RCC 7860 (cell line): Measurements from ENCODE around the gene MAML2.

Experiments used
- DNase-seq: peaks from one replicate; pipeline ENCODE4 v3.0.0-alpha.2; 2015; ENCODE audit warnings: low spot score
- FAIRE-seq: peaks from 2 replicates; lab custom pipeline; 2012; peaks lifted over from hg19 to GRCh38; lab: Jason Lieb, UNC

The MAML2 gene

DNA sequence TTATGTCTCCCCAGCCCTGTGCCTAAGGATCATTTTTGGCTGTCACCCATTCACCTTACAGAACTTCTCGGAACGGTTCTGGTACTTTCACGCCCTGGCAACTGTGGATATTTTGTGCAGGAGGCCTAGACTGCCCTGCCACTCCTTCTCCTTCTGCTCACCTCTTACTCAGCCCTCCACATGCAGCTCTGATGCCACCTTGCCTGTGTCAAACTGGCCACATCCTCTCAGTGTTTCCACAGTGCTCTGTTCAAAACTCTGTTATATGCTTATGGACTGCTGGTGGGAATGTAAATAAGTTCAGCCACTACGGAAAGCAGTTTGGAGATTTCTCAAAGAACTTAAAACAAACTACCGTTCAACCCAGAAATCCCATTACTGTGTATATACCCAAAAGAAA is 318.3 kb downstream of the MAML2 start:
- DNase-seq = no peak
- no peak for FAIRE-seq

DNA sequence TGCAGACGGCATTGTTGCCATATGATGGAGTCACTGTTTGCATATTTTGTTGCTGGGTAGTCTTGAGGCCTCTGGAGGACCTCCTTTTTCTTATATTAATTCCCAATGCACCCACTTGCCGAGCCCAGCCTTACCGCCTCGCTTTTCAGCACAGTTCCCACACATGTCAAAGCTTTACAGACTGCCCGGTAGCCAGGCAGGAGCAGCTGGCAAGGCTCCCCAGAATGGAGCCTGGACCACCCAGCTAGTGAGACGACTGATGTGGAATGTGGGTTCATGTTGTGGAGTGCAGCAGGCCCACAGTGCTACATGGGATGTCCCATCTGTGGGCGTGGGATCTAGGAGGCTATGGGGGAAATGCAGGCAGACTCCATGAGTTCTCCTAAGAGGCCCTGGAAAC is 319.7 kb downstream of the MAML2 start:
- FAIRE-seq (no peak), DNase-seq (no peak)

DNA sequence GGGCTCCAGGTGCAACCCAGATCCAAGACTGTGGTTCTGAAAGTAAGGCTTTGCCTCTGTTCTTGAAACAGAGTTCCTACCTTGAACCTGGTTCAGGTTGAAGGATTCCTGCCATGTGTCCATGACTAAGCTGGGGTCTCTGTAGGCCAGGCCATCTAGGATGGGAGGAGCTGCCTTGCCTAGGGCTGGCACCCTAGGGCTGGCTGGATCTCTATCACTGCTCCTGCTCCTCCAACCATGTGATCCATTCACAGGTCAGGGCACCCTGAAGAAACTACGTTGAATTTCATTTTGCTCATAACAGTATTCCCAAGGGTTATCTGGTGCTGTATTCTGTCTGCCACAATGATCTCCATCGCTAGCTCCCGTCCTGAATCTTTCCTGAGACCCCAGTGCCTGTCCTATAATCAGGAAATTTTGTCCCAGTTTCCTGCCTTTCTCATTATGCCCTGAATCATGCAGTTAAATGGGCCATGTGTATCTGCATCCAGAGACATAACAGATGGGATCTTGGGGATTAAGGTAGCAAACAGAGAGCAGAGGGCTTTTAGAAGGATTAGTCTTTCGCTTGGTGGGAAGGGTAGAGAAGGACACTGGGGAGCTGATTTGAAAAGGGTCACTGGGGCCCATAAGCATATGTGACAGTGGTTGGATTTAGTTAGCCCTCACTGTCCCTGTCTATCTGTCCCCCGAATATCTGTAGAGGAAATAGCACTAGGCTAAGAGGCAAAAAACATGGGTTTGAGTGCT is 320.9 kb downstream of the MAML2 start:
- FAIRE-seq (no peak), DNase-seq (no peak)

DNA sequence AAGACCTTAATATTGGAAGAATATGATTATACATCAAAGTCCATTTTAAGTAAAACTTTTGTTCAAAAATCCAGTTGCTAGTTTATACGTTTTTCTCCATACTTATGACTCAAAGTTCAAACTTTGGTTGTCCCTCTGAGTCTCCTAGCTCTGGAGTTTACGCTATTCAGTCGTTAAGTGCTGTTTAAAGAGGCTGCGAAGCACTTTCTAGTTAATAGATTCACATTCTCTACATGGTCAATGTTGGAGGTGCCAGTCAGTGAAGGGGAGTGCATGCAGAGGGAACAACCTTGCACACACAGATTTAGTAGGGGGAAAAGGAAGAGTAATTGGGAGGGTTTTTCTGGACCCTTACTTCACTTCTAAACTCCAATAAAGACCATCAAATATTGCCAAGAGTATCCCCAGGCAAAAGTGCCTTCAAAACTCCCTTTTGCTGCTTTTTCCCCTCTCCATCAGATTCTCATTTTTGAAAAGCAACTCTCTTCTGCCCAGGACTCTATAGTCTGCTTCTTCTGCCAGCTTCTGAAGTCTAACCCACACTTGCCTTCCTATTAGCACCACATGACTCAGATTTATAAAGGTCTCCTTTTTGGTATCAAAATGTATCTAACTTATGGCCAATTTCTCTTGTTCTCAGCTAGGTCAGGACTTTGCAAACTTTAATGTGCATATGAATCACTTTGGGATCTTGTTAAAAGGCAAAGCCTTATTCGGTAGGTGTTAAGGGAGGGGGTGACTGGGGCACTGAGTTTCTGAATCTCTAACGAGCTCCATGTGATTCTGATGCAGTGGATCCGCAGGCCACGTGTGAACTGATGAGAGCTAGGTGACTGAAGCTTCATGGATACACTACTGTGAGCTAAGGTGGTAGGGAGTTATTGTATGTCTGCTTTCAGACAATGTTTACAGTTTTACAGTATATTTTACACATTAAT is 322.9 kb downstream of the MAML2 start:
- FAIRE-seq = no peak
- DNase-seq = no peak

DNA sequence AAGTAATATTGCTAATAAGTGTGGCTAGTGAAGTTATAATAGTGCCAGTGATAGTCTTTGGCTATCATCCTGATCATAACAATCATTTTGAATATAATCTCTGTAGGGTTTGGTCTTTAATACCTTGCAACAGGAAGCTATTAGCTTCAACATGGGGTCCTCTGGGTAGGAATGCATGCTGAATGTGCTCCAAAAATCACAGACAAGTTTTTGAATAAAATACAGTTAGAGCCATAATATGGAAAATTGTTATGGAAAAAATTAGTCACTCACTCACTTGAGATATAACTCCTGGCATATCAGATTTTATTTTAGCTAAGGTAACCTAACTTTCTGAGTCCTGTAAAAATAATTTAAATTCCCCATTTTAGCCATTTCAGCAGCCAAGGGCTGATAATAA is 323.7 kb downstream of the MAML2 start:
- no peak for DNase-seq
- no peak for FAIRE-seq

DNA sequence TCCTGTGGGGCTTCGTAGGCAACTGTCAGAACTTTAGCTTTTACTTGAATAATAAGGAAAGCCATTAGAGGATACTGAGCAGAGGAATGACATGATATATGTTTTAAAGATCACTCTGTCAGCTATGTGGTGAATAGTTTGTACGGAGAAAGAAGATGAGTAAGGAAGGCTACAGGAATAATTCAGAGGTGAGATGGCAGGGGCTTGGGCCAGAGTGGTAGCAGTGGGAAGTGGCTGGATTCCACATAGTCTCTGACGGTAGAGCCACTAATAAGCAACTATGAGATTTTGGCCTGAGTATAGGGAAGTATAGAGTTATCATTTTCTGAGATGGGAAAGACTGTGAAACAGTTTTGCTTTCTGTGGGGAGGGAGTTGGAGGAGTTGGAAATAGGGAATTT is 325.1 kb downstream of the MAML2 start:
- FAIRE-seq (no peak), DNase-seq (no peak)

DNA sequence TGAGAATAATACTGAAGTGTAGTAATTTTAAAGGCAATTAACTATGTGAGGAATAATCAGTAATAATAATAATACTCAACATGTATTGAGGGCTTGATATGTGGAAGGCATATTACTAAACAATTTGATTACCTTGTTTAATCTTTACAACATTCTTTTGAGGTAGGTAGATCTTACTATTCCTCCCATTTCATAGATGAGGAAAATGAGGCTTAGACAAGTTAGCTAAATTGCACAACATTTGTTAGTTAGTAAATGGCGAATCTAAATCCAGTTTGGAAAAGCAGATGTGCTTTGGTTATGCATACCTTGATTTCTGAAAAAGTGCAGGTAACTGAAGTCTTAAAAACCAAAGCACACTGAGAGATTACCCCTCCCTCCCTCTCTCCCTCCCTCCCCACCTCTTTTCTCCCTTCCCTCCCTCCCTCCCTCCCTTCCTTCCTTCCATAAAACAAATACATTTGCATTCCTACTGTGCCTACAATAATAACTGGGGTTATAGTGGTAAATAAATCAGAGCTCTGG is 326.0 kb downstream of the MAML2 start:
- no peak for FAIRE-seq
- DNase-seq = no peak

DNA sequence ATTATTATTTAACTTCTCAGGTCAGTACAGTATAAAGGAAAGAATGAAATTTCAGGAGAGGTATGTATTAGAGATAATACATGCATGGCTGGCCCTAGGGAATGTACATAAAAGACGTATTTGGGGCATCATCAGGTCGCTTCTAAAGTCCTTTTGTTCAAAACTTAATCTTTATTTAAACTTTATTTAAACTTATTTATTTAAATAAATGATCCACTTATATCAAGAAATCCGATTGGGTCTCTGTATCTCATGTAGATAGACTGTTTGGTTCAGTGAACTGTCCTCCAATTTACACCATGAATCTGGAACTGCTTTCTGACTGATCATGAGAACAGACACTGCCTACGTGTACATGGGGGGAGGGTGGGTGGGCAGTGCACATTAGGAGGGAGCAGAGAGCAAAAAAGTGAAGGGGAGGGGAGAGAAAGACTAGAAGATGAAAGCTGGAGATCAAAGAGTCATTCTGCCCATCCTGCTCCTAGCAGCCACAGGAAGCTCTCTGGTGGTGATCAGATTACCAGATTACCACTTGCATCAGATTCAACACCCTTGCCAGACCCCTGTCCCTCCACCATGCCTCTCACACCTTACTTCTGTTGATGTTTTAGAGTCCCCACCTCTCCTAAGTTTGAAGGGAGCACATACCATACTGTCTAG is 327.0 kb downstream of the MAML2 start:
- peak; percentile 57 for DNase-seq
- FAIRE-seq = peak; percentile 72

DNA sequence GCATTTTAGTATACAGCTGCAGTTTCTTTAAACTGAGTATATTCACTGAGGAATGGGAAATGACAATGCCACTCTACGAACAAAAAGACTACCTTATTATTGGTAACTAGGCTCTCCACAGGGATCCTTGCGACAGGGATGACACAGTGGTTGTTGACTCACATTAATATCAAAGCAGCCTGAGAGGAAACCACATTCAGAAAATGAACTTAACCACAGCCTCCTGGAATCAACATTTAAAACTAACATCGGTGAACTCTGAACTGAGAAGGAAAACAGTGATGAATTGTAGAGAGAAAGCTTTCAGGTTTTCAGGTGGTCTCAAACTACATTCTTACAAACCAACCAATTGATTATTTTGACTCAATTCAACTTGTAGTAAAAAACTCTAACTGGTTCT is 328.8 kb downstream of the MAML2 start:
- DNase-seq = peak; percentile 88
- peak; percentile 95 for FAIRE-seq

DNA sequence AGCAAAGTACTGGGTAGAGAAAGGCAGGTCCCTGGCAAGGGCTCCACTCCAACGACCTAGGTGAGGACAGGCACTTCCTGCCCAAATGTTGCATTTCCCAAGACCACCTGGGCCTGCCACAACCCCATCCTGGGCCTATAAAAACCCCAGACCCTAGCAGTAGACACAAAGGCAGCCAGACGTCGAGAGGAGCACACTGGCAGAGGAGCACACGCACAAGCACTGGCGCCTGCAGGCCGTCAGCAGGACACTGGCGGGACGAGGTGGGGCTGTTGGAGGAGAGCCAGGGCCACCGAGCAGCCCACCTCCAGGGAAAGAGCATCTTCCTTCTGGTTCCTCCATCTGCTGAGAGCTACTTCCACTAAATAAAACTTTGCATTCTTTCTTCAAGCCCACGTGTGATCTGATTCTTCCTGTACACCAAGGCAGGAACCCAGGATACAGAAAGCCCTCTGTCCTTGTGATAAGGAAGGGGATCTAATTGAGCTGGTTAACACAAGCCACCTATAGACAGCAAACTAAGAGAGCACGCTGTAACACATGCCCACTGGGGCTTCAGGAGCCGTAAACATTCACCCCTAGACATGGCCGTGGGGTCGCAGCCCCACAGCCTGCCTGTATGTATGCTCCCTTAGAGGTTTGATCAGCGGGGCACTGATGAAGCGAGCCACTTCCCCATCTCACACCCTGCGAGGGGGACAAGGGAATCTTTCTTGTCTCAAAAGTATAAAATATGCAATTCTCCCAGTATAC is 329.4 kb downstream of the MAML2 start:
- DNase-seq = no peak
- FAIRE-seq = no peak

DNA sequence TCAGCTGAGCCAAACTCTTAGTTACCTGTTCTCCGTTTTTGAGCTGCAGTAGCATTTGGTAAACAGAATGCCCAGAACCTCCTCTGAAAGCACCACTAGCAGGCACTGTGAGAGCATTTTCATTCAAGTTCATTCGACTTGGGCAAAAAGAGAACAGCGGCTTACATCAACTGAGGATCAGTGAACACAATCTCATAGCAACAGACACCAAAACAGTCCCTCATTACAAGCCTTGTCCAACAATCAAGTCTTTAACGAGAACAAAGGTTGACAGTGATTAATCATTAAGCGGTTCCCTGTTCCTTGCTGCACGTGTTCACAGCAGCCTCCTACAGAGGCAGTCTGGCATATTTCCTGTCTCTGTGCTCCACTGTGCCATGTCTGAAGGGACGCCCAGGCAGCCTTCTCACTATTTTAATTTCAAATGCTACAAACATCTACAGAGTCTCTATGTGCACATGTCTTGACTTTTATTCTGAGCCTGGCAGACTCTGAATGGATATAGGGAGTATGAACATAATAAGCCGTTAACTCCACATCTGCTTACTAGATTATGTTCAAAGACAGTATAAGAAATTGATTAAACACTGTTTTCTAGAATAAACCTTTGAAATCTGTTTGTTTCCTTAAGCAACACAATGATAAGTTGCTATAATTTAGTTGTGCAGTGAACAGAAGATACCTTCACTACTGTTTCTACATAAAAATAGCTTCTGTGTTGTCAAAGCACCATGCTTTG is 330.7 kb downstream of the MAML2 start:
- FAIRE-seq = peak; percentile 95
- peak; percentile 95 for DNase-seq

DNA sequence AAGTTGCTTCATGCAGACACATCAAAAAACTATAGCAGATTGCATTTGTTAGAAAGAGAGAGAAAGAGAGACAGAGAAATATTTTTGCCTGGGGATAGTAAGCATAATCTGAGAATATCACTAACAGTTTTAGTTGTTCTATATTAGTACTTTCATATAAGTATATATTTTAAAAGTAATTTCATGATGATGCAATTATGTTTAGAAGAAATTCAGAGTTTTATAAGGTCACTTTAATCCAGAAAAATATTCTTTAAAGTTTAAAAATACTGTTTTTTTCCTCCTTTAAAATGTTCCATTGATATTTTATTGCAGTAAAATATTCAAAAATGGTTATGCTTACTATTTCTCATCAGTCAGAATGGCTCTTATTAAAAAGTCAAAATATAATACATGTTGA is 332.3 kb downstream of the MAML2 start:
- FAIRE-seq (no peak), DNase-seq (no peak)

DNA sequence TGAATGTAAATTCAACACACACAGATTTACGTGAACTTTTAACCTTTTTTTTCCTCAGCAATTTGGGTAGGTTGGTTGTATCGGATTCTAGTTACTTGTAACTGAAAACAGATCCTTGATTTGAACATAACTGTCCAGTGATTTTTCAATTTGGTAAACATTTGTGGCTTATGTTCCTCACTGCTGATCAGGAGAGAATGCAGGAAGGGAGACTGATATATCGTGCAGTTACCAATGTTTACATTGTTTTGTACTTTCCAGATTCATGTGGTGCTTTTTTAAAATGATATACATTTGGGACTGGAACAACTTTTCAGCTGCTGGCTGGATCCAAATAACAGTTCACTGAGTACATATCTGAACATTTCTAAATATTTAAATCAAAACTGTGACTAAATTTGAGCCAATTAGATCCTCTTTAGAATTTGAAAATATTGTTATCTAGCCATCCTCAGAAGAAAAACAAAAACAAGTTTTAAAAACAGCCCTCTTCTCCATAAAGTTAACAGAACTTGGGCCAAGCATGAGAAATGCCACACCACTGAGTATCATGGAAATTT is 334.8 kb downstream of the MAML2 start:
- no peak for DNase-seq
- no peak for FAIRE-seq

DNA sequence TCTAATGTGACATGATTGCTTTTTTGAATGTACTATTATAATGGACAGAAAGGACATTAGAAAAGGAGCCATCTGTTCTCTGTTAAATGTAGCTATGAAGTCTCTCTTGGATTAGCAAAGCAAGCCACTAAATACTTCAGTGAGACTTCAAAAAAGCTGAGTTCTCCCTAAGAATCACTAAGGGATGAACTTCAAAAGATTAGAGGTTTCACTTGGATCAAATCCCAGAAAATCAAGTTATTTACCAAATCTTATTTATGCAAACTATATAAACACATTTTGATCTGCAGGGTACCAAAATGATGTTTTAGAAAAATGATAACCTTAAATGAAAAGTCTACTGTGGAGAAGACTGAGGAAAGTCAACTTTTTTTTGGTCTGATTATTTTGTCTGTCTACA is 337.0 kb downstream of the MAML2 start:
- DNase-seq (no peak), FAIRE-seq (no peak)

DNA sequence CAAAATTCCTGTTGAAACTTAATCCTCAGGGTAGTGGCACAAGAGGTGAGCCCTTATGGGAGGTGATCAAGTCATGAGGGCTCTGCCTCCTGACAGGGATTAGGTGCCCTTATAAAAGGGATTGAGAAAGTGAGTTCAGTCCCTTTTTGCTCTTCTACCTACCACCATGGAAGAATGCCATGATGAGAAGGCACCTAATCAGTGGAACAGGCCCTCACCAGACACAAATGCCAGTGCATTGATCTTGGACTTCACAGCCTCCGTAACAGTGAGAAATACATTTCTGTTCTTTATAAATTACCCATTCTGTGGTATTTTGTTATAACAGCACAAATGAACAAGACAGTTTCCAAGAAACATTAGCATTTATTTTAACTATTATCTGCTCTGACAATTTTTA is 338.1 kb downstream of the MAML2 start:
- no peak for FAIRE-seq

DNA sequence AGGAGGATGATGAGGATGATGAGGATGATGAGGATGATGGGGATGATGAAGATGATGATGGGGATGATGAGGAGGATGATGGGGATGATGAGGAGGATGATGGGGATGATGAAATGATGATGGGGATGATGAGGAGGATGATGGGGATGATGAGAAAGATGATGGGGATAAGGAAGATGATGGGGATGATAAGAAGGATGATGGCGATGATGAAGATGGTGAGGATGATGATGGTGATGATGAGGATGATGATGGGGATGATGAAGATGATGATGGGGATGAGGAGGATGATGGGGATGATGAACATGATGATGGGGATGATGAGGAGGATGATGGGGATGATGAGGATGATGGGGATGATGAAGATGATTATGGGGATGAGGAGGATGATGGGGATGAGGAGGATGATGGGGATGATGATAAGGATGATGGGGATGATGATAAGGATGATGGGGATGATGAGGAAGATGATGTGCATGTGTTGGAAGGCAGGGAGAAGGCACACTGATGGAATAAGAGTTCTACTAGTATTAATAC is 340.2 kb downstream of the MAML2 start:
- DNase-seq (no peak), FAIRE-seq (no peak)

More for the DNA sequence above, 338.1 kb downstream of the MAML2 start:
- DNase-seq = no peak

DNA sequence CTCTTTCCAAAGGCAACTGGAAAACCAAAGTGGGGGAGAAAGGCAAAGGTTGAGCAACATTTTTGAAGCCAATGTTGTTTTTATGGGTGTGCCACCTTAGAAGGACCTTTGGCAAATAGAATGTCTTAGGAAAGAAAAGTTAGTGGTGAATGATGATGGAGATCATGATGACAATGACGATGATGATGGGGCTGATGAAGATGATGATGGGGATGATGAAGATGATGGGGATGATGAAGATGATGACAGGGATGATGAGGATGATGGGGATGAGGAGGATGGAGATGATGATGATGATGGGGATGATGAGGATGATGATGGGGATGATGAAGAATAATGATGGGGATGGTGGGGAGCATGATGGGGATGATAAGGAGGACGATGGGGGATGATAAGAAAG is 340.7 kb downstream of the MAML2 start:
- DNase-seq (no peak), FAIRE-seq (no peak)

DNA sequence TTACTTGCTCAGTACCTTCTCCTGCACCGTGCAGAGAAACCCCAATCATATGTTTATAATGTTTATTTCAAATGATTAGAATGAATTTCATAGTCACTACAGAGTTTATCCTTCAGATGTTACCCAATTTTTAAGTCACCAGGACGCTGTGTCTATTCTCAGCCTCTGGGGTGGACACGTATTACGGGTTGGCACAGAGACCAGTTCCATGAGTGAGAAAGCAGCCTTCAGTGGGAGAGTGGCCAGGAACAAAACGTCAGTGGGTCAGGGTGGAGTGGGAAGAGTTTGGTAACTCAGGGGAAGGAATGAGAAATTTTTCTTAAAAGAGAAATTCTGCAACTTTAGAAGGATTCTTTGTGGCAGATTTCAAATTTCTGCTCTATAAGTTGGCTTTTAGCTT is 342.0 kb downstream of the MAML2 start:
- DNase-seq (no peak), FAIRE-seq (no peak)

DNA sequence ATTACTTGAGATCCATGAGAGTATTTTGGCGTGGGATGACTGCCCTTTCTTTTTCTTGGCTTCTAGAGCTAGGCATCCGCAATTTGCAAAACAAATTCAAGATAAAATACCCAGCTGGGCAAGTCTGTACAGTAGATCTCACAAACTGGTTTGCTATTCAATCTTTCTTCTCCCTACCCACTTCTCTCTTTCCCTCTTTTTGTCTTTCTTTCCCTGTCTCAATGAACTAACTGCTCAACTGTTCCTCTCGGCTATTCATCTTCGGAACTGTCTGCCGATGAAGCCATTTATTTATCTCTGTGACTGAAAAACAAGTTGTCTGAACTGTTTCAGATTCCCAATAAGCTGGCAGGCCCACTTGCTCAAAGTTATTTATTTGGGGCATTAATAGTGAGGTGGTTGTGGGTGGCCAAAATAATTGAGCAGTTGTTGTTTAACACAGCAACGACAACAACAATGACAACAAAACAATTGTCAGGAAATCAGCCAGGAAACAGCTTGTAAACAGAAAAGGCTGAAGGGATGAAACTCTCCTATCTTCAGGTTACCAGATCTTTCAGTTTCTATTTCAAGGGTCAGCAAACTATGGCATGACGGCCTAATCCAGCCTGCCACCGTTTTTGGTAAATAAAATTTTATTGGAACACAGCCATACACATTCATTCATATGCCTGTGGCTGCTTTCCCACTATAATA is 343.1 kb downstream of the MAML2 start:
- FAIRE-seq (no peak), DNase-seq (no peak)
